ENCODE data around the gene TFDP1. TPM values are rescaled to one million over a fixed set of nuclear protein-coding genes. Genes with fewer than 3 reads are reported as not detected.

Gene TFDP1
- total RNA-seq, 6 experiments from 2014 or later: 21.7 to 26.9 (median 25.1) TPM

- H3K4me1 ChIP-seq: no peaks in the 10 kb centered on the region
- H3K4me3 ChIP-seq: no peak overlapping the region
- no peaks in the 10 kb centered on the region for H3K27me3 ChIP-seq
- ATAC-seq (peak in 3 of 4 donors; percentile 17 to 43 (median 26)), DNase-seq (peak in 1 of 3 donors; percentile 42)
- peaks cover 0 to 4% (median 0%) of the 10 kb centered on the region in 4 donors for H3K36me3 ChIP-seq
- no peaks in the 10 kb centered on the region for H3K9me3 ChIP-seq
- no peak overlapping the region for H3K27ac ChIP-seq
- TF ChIP-seq POLR2A (IDR thresholded peaks at IDR 0.05): no peak
- TF ChIP-seq CTCF (IDR thresholded peaks at IDR 0.05): no peak
- 50% methylated on average over 2 of the region's 5 CpGs for WGBS (ENCODE audit: insufficient coverage, low coverage, low lambda C conversion rate, missing lambda C conversion rate)
- intact Hi-C loops (cut with DNase I): no loop called here
These were observed 39.1 kb upstream of the TFDP1 start for GRCh38 chr13:113545455-113545930.

- intact Hi-C loops (cut with DNase I): no loop called here
- no peak overlapping the region for H3K27ac ChIP-seq
- H3K9me3 ChIP-seq: no peaks in the 10 kb centered on the region
- no peak overlapping the region for H3K4me3 ChIP-seq
- peaks cover 0 to 4% (median 0%) of the 10 kb centered on the region in 4 donors for H3K36me3 ChIP-seq
- DNase-seq: peak in 1 of 3 donors; percentile 52
- whole genome bisulfite sequencing (ENCODE audit: insufficient coverage, low coverage, low lambda C conversion rate, missing lambda C conversion rate): 60% methylated on average over 1 of the region's 22 CpGs
- H3K4me1 ChIP-seq: no peaks in the 10 kb centered on the region
- H3K27me3 ChIP-seq: no peaks in the 10 kb centered on the region
- TF ChIP-seq CTCF (IDR thresholded peaks at IDR 0.05): no peak
- no peak for TF ChIP-seq POLR2A (IDR thresholded peaks at IDR 0.05)
- ATAC-seq: peak; percentile 17 to 38 (median 24)
These were observed 38.5 kb upstream of the TFDP1 start for GRCh38 chr13:113545931-113546516.

GRCh38 chr13:113546571-113547237 lies 37.8 kb upstream of the TFDP1 start:
- 60% methylated on average over 1 of the region's 19 CpGs for WGBS (ENCODE audit: insufficient coverage, low coverage, low lambda C conversion rate, missing lambda C conversion rate)
- no peaks in the 10 kb centered on the region for H3K9me3 ChIP-seq
- peak in 1 of 3 donors; percentile 37 for DNase-seq
- H3K27ac ChIP-seq: no peak overlapping the region
- intact Hi-C loops (cut with DNase I): no loop called here
- H3K27me3 ChIP-seq: no peaks in the 10 kb centered on the region
- H3K4me1 ChIP-seq: no peaks in the 10 kb centered on the region
- peaks cover 0 to 4% (median 0%) of the 10 kb centered on the region in 4 donors for H3K36me3 ChIP-seq
- no peak overlapping the region for H3K4me3 ChIP-seq
- no peak for TF ChIP-seq CTCF (IDR thresholded peaks at IDR 0.05)
- TF ChIP-seq POLR2A (IDR thresholded peaks at IDR 0.05): no peak
- ATAC-seq: peak; percentile 56 to 70 (median 63)

- peak in 1 of 3 donors; percentile 27 for DNase-seq
- intact Hi-C loops (cut with DNase I): no loop called here
- peak overlapping the region in 1 of 3 donors; percentile 25 for H3K27ac ChIP-seq
These were observed 37.1 kb upstream of the TFDP1 start for GRCh38 chr13:113547238-113547971.

More at GRCh38 chr13:113547238-113547971, 37.1 kb upstream of the TFDP1 start:
- Histone ChIP-seq H3K4me3 (no peak overlapping the region), H3K4me1 (no peaks in the 10 kb centered on the region), H3K36me3 (peaks cover 0 to 4% (median 0%) of the 10 kb centered on the region in 4 donors), H3K9me3 (no peaks in the 10 kb centered on the region), H3K27me3 (no peaks in the 10 kb centered on the region)
- 100% methylated on average over 8 of the region's 27 CpGs for WGBS (ENCODE audit: insufficient coverage, low coverage, low lambda C conversion rate, missing lambda C conversion rate)
- no peak for ATAC-seq
- no peak for TF ChIP-seq POLR2A (IDR thresholded peaks at IDR 0.05)

Data from right lobe of liver (tissue), 6 donors.